Gastroesophageal sphincter (tissue), 3 donors: Measurements from ENCODE around the gene XPO1.

Source experiments
- EP300 ChIP-seq: sonication (generic); formaldehyde crosslinking; IDR thresholded peaks from one replicate; pipeline ENCODE4 v1.6.1; 2017; ENCODE audit warnings: antibody characterized with exemption, mild to moderate bottlenecking
- POLR2A ChIP-seq, 2 donors: fragments of 450-650 bp; IDR thresholded peaks; one replicate each; pipeline ENCODE4 v1.6.1; 2017; ENCODE audit warnings: antibody characterized with exemption in 2 of 2, mild to moderate bottlenecking in 2 of 2, moderate library complexity in 1 of 2
- POLR2AphosphoS5 ChIP-seq: sonication (generic); formaldehyde crosslinking; IDR thresholded peaks from one replicate; pipeline ENCODE4 v1.6.1; 2017; ENCODE audit warnings: antibody characterized with exemption
- TF ChIP-seq, protein P1 (sequence below), 4 experiments: fragments of 200-600 bp in 2 of 4; fragments of 450-650 bp in 2 of 4; sonication (generic) in 1 of 4; IDR thresholded peaks; one replicate each; pipeline ENCODE4 v1.5.1; 2017 to 2019; ENCODE audit warnings: antibody characterized with exemption in 4 of 4, mild to moderate bottlenecking in 2 of 4, moderate library complexity in 2 of 4

GRCh38 chr2:61575447-61575859, 37.3 kb upstream of the XPO1 start:
- TF ChIP-seq, protein P1, sequence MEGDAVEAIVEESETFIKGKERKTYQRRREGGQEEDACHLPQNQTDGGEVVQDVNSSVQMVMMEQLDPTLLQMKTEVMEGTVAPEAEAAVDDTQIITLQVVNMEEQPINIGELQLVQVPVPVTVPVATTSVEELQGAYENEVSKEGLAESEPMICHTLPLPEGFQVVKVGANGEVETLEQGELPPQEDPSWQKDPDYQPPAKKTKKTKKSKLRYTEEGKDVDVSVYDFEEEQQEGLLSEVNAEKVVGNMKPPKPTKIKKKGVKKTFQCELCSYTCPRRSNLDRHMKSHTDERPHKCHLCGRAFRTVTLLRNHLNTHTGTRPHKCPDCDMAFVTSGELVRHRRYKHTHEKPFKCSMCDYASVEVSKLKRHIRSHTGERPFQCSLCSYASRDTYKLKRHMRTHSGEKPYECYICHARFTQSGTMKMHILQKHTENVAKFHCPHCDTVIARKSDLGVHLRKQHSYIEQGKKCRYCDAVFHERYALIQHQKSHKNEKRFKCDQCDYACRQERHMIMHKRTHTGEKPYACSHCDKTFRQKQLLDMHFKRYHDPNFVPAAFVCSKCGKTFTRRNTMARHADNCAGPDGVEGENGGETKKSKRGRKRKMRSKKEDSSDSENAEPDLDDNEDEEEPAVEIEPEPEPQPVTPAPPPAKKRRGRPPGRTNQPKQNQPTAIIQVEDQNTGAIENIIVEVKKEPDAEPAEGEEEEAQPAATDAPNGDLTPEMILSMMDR (IDR thresholded peaks at IDR 0.05) = no peak
- TF ChIP-seq POLR2A (IDR thresholded peaks at IDR 0.05) (no peak), EP300 (no peak), POLR2AphosphoS5 (no peak)
